LNCAP (cell line): Measurements from ENCODE around the gene NUDT3.

ENCODE experiments used
- TF ChIP-seq, protein P1 (sequence below): fragments of 450-650 bp; IDR thresholded peaks from 2 replicates; pipeline ENCODE4 v1.5.1; 2017; ENCODE audit warnings: mild to moderate bottlenecking

The NUDT3 gene

DNA sequence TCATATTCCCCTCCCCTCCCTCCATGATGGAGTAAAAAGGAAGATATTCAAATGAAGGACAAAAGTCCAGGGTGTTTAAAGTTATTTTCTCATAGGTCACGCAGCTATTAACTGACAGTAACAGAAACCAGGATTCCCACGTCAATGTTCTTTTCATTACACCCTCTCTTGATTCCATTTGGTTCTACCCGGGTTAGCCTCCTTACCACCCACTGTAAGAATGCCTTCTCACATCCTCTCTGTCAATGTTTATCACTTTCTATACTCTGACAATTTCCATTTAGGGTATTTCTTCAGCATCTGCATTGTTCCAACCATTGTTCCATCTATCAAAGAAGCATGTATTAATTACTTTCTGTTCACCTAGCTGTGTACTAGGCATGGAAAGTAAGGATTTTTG is 52.1 kb downstream of the NUDT3 start:
- TF ChIP-seq, protein P1, sequence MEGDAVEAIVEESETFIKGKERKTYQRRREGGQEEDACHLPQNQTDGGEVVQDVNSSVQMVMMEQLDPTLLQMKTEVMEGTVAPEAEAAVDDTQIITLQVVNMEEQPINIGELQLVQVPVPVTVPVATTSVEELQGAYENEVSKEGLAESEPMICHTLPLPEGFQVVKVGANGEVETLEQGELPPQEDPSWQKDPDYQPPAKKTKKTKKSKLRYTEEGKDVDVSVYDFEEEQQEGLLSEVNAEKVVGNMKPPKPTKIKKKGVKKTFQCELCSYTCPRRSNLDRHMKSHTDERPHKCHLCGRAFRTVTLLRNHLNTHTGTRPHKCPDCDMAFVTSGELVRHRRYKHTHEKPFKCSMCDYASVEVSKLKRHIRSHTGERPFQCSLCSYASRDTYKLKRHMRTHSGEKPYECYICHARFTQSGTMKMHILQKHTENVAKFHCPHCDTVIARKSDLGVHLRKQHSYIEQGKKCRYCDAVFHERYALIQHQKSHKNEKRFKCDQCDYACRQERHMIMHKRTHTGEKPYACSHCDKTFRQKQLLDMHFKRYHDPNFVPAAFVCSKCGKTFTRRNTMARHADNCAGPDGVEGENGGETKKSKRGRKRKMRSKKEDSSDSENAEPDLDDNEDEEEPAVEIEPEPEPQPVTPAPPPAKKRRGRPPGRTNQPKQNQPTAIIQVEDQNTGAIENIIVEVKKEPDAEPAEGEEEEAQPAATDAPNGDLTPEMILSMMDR, result no peak

DNA sequence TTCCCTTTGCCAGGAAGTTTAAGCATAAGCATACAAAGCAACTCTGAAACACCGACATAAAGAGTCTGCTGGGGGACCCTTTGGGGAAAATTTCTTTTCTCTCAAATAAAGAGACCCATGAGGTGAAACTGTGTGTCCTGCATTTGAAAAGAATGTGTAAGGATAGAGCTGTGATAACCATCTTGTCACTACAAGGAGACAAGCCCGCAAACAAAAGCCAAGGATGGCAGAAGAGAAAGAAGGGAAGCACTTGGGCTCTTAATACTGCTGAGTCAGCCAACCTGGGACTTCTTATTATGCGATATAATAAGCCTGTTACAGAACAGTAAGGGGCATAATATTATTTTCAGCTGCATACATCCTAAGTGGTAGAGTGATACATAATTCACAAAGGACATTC is 52.5 kb downstream of the NUDT3 start:
- TF ChIP-seq, protein P1, result no peak

DNA sequence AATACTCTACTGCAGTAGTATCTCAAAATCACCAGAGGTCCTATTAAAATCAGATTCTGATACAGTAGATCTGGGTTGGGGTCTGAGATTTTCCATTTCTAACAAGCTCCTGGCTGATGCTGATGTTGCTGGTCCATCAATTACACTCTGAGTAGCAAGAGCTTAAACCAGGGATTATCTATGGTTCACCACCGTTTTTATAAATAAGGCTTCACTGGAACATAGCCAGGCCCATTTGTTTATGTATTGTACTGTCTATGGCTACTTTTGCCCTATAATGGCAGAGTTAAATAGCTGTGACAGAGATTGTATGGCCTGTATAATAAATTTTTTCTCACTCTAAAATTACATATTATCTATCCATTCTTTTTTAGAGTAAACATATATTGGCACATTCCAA is 53.0 kb downstream of the NUDT3 start:
- TF ChIP-seq, protein P1, result no peak

DNA sequence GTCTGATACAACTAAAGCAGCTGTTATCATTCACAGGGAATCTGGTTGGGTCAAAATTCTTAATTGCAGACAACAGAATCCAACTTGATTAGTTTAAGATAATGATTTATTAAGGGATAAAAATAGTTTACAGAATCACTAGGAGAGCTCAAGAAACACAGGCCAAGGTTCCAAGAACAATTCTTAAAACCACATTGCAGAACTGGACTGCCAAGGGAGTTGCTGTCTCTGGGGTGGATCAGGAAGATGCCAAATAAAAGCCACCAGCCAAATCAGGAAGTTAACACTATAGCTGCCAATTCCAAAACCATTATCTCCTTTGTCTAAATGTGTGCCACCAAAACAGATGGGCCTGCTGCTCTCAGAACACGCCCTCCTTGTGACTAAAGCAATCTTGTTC is 53.7 kb downstream of the NUDT3 start:
- TF ChIP-seq, protein P1, result no peak

DNA sequence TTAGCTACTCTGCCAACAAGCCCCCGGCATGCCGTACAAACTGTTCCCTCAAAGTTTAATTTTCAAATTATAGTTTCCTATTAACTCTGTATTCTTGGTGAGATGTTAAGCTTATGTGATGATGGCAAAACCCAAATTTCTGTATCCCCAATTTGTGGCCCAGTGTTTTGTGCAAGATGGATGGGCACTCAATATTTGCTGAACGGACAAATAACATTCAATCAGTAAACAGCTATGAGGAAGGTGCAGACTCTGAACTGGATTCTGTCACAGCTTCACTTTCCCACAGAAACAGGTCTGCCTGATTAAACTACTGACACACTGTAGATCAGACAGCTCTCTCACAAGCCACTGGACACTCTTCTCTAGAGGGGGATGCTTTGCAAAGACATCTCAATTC is 54.1 kb downstream of the NUDT3 start:
- TF ChIP-seq, protein P1, result no peak

DNA sequence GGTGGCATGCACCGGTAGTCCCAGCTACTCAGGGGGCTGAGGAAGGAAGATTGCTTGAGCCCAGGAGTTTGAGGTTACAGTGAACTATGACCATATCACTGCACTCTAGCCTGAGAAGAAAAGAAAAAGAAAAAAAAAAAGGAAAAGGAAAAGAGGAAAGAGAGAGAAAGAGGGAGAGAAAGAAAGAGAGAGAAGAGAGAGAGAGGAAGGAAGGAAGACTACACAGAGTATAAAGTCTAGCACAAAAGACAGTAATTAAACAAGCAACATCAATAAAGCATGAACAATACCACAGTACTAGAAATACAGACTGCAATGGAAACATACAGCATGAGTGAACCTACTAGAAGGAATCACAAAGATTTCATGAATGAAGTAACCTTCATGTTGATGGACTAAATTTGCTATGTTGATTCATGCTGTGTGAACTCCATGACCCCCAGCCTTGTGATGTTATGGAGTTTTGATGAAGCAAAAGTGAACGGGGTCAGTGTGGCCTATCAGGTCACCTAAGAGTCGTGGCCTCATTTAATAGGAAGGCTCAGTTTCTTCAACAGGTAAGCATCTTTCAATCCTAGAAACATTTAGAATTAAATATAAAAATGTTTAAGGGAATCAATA is 57.6 kb downstream of the NUDT3 start:
- TF ChIP-seq, protein P1, result no peak

DNA sequence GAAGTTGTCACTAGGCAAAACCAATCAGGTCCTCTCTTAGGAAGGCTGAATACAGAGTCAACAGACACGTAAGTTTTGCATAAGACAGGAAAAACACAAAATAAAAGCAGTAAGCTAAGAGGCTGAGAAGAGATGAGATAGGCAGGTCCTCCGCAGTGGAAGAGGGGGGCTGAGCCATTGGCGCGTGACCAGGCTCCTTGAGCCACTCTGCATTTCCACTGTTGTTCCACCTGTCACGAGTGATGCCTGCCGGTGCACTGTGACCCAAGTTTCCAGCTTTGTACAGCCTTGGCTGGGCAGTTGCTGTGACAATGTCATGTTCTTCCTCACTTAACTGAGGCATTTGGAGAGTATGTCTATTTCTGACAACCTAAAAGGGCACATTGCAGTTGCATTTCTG is 58.6 kb downstream of the NUDT3 start:
- TF ChIP-seq, protein P1, result no peak
